Mesenchymal stem cell (in vitro differentiated cells and primary cell): ENCODE measurements around the gene MTMR8.

Experiments
- DNase-seq: peaks from one replicate; pipeline ENCODE4 v3.0.0-alpha.2; 2013
- H2AFZ ChIP-seq: one replicate; pipeline ENCODE4 v1.6.1; 2013; ENCODE audit warnings: low read depth, mild to moderate bottlenecking, control low read depth, inconsistent platforms, low read length, moderate library complexity
- H2AK5ac ChIP-seq: 2 replicates; pipeline ENCODE4 v1.6.1; 2013; ENCODE audit warnings: low read length, moderate library complexity, mild to moderate bottlenecking, inconsistent platforms; ENCODE audit not compliant: severe bottlenecking
- H2BK120ac ChIP-seq: one replicate; pipeline ENCODE4 v1.6.1; 2013; ENCODE audit warnings: low read depth, mild to moderate bottlenecking, inconsistent platforms, low read length, moderate library complexity
- H2BK12ac ChIP-seq, 2 experiments: one replicate each; pipeline ENCODE4 v1.6.1; 2013; ENCODE audit warnings: inconsistent platforms in 2 of 2, low read length in 2 of 2, mild to moderate bottlenecking in 2 of 2, moderate library complexity in 2 of 2, control low read depth in 1 of 2
- H2BK15ac ChIP-seq: one replicate; pipeline ENCODE4 v1.6.1; 2013; ENCODE audit warnings: mild to moderate bottlenecking, low read depth, inconsistent platforms; ENCODE audit not compliant: poor library complexity, severe bottlenecking
- H2BK5ac ChIP-seq: 2 replicates; pipeline ENCODE4 v1.6.1; 2013; ENCODE audit warnings: low read depth, mild to moderate bottlenecking, low read length, control low read depth, inconsistent platforms; ENCODE audit not compliant: poor library complexity, severe bottlenecking
- H3K14ac ChIP-seq, 2 experiments: one replicate each; pipeline ENCODE4 v1.6.1; 2013; ENCODE audit warnings: inconsistent platforms in 2 of 2, low read length in 2 of 2, control low read depth in 1 of 2, mild to moderate bottlenecking in 1 of 2, moderate library complexity in 1 of 2
- H3K18ac ChIP-seq, 2 experiments: one replicate each; pipeline ENCODE4 v1.6.1; 2013; ENCODE audit warnings: inconsistent platforms in 2 of 2, low read length in 2 of 2, control low read depth in 1 of 2, low read depth in 1 of 2, mild to moderate bottlenecking in 1 of 2
- H3K23ac ChIP-seq, 2 experiments: one replicate each; pipeline ENCODE4 v1.6.1; 2013; ENCODE audit warnings: inconsistent platforms in 2 of 2, low read length in 2 of 2, mild to moderate bottlenecking in 2 of 2, moderate library complexity in 2 of 2, control low read depth in 1 of 2
- H3K27ac ChIP-seq: 2 replicates; pipeline ENCODE4 v1.5.1; 2013; ENCODE audit warnings: mild to moderate bottlenecking, moderate library complexity, low read length, control low read depth, inconsistent platforms; ENCODE audit not compliant: poor library complexity, severe bottlenecking
- H3K27me3 ChIP-seq, 2 experiments: 2 replicates each; pipeline versions ENCODE4 v1.6.1 to v1.7.0; 2013; ENCODE audit warnings: low read length in 2 of 2, mild to moderate bottlenecking in 2 of 2, moderate library complexity in 2 of 2, control low read depth in 1 of 2, inconsistent platforms in 1 of 2; ENCODE audit not compliant: control insufficient read depth in 1 of 2, insufficient read depth in 1 of 2
- H3K36me3 ChIP-seq, 2 experiments: 2 replicates each; pipeline versions ENCODE4 v1.6.1 to v1.7.0; 2013; ENCODE audit warnings: low read length in 2 of 2, control low read depth in 1 of 2, inconsistent platforms in 1 of 2, low read depth in 1 of 2, mild to moderate bottlenecking in 1 of 2; ENCODE audit not compliant: insufficient read depth in 2 of 2, control insufficient read depth in 1 of 2
- H3K4ac ChIP-seq, 2 experiments: one replicate each; pipeline ENCODE4 v1.6.1; 2013; ENCODE audit warnings: inconsistent platforms in 2 of 2, low read length in 2 of 2, mild to moderate bottlenecking in 2 of 2, moderate library complexity in 2 of 2, control low read depth in 1 of 2, low read depth in 1 of 2
- H3K4me1 ChIP-seq: 2 replicates; pipeline ENCODE4 v1.6.1; 2013; ENCODE audit warnings: low read depth, low read length, control low read depth; ENCODE audit not compliant: control insufficient read depth, insufficient read depth
- H3K4me2 ChIP-seq: 2 replicates; pipeline ENCODE4 v1.6.1; 2013; ENCODE audit warnings: low read length, mild to moderate bottlenecking, inconsistent platforms; ENCODE audit not compliant: poor library complexity, severe bottlenecking
- H3K4me3 ChIP-seq, 2 experiments: 2 replicates each; pipeline versions ENCODE4 v1.5.1 to v1.7.0; 2013; ENCODE audit warnings: low read length in 2 of 2, mild to moderate bottlenecking in 2 of 2, control low read depth in 1 of 2, low read depth in 1 of 2; ENCODE audit not compliant: insufficient read depth in 1 of 2
- H3K79me1 ChIP-seq: replicated peaks from 2 replicates; pipeline ENCODE4 v1.6.1; 2013; ENCODE audit warnings: mild to moderate bottlenecking, control low read depth, low read length, inconsistent platforms; ENCODE audit not compliant: poor library complexity, severe bottlenecking
- H3K9ac ChIP-seq: 2 replicates; pipeline ENCODE4 v1.7.0; 2013; ENCODE audit warnings: mild to moderate bottlenecking, low read length, moderate library complexity
- H3K9me3 ChIP-seq: 2 replicates; pipeline ENCODE4 v1.7.0; 2013; ENCODE audit warnings: mild to moderate bottlenecking, low read length; ENCODE audit not compliant: control insufficient read depth
- H4K8ac ChIP-seq: one replicate; pipeline ENCODE4 v1.6.1; 2013; ENCODE audit warnings: inconsistent platforms, mild to moderate bottlenecking, low read length, moderate library complexity
- H4K91ac ChIP-seq: one replicate; pipeline ENCODE4 v1.6.1; 2013; ENCODE audit warnings: mild to moderate bottlenecking, low read length, inconsistent platforms
- WGBS: methylation state at CpG from one replicate; pipeline ENCODE4 v1.1.7; 2013; ENCODE audit warnings: mixed read lengths; 5-methylcytosine and 5-hydroxymethylcytosine counted together

MTMR8 gene

DNA sequence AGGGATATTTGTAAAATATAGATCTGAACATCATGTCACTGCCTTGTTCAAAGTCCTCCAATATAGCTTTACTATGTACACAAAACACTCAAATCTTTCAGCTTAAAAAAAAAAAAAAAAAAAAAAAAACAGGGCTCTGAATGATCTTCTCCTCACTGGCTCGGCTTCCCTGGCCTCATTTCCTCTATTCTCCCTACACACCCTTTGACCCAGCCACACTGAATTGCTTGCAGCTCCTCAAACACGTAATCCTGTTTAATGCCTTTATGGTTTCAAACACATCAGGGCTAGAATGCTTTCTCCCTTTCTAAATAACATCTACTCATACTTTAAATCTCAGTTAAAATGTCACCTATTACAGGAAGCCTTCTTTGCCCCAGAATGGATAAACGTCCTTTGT is 60.8 kb downstream of the MTMR8 start:
- no peak overlapping the region for H2AK5ac ChIP-seq
- DNase-seq, result no peak
- 46% methylated on average over 3 of the region's 3 CpGs for WGBS

DNA sequence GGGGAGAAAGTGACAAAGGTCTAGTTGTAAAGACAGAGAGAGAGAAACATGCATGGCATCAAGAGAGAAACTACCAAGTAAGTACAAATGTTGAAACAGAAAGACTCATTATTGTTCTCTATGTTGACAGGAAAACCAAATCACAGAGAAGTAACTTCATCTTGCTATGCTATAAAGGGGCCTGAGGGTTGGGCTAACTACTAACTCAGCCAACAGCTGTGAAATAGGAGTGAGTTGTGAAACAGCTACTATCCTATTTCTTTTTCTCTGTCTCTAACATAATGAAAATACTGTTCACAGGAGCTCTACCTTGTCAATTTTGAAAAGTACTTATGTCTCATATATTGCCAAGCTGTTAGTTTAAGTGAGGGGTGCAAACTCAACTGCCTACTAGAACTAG is 65.0 kb downstream of the MTMR8 start:
- no peaks in the 10 kb centered on the region for H3K9me3 ChIP-seq
- DNase-seq, result no peak
- H3K9ac ChIP-seq, result no peak overlapping the region
- no peaks in the 10 kb centered on the region for H3K27me3 ChIP-seq
- H3K4me1 ChIP-seq, result no peaks in the 10 kb centered on the region
- H2AFZ ChIP-seq, result no peak overlapping the region
- H4K91ac ChIP-seq, result no peak overlapping the region
- no peak overlapping the region for H2BK12ac ChIP-seq
- no peaks in the 10 kb centered on the region for H3K79me1 ChIP-seq
- no peak overlapping the region for H3K4ac ChIP-seq
- no peak overlapping the region for H3K4me2 ChIP-seq
- H2BK5ac ChIP-seq, result no peak overlapping the region
- no peak overlapping the region for H3K18ac ChIP-seq
- no peak overlapping the region for H2AK5ac ChIP-seq
- H2BK15ac ChIP-seq, result no peak overlapping the region
- no peak overlapping the region for H2BK120ac ChIP-seq
- H3K36me3 ChIP-seq, result no peaks in the 10 kb centered on the region
- no peak overlapping the region for H3K4me3 ChIP-seq
- no peak overlapping the region for H4K8ac ChIP-seq
- H3K23ac ChIP-seq, result no peak overlapping the region
- no peak overlapping the region for H3K27ac ChIP-seq
- H3K14ac ChIP-seq, result no peak overlapping the region

More for the DNA sequence above, 60.8 kb downstream of the MTMR8 start:
- Histone ChIP-seq H3K27me3 (no peaks in the 10 kb centered on the region), H3K4ac (no peak overlapping the region), H3K36me3 (no peaks in the 10 kb centered on the region), H2BK15ac (no peak overlapping the region), H3K4me1 (no peaks in the 10 kb centered on the region), H3K9me3 (no peaks in the 10 kb centered on the region), H3K27ac (no peak overlapping the region), H2AFZ (no peak overlapping the region), H3K18ac (no peak overlapping the region), H3K79me1 (no peaks in the 10 kb centered on the region), H4K91ac (no peak overlapping the region), H3K9ac (no peak overlapping the region), H3K4me2 (no peak overlapping the region), H2BK5ac (no peak overlapping the region), H3K23ac (no peak overlapping the region), H3K14ac (no peak overlapping the region), H2BK120ac (no peak overlapping the region), H4K8ac (no peak overlapping the region), H3K4me3 (no peak overlapping the region), H2BK12ac (no peak overlapping the region)

GRCh38 chrX:64321507-64321906 is 73.7 kb downstream of the MTMR8 start:
- DNase-seq, result no peak
- Histone ChIP-seq H3K18ac (no peak overlapping the region), H2BK5ac (no peak overlapping the region), H3K27ac (no peak overlapping the region), H2BK120ac (no peak overlapping the region), H4K8ac (no peak overlapping the region), H3K9me3 (peaks cover 39% of the 10 kb centered on the region), H2BK15ac (no peak overlapping the region), H3K14ac (no peak overlapping the region), H2BK12ac (no peak overlapping the region), H3K4ac (no peak overlapping the region), H3K4me2 (no peak overlapping the region), H2AK5ac (no peak overlapping the region), H3K4me3 (no peak overlapping the region), H3K36me3 (peaks cover 0 to 4% of the 10 kb centered on the region in 2 experiments), H3K23ac (no peak overlapping the region), H3K4me1 (no peaks in the 10 kb centered on the region), H3K9ac (no peak overlapping the region), H2AFZ (no peak overlapping the region), H3K79me1 (no peaks in the 10 kb centered on the region), H3K27me3 (no peaks in the 10 kb centered on the region), H4K91ac (no peak overlapping the region)
- no CpG with 5 or more reads among the region's 2 CpGs for WGBS

GRCh38 chrX:64313624-64314023 is 81.6 kb downstream of the MTMR8 start:
- H3K27me3 ChIP-seq, result peaks cover 0 to 3% of the 10 kb centered on the region in 2 experiments
- no peaks in the 10 kb centered on the region for H3K79me1 ChIP-seq
- no CpG with 5 or more reads among the region's 1 CpG for WGBS
- H3K4ac ChIP-seq, result no peak overlapping the region
- no peak overlapping the region for H4K8ac ChIP-seq
- H3K23ac ChIP-seq, result no peak overlapping the region
- H3K4me1 ChIP-seq, result no peaks in the 10 kb centered on the region
- no peak overlapping the region for H3K4me2 ChIP-seq
- no peak overlapping the region for H2BK5ac ChIP-seq
- no peak overlapping the region for H3K4me3 ChIP-seq
- no peak overlapping the region for H2AFZ ChIP-seq
- H2BK120ac ChIP-seq, result no peak overlapping the region
- H3K18ac ChIP-seq, result no peak overlapping the region
- H3K9me3 ChIP-seq, result peaks cover 26% of the 10 kb centered on the region
- no peak overlapping the region for H3K14ac ChIP-seq
- no peak overlapping the region for H2BK12ac ChIP-seq
- DNase-seq, result no peak
- H2BK15ac ChIP-seq, result no peak overlapping the region
- no peak overlapping the region for H3K27ac ChIP-seq
- no peak overlapping the region for H2AK5ac ChIP-seq
- no peak overlapping the region for H3K9ac ChIP-seq
- H3K36me3 ChIP-seq, result no peaks in the 10 kb centered on the region
- H4K91ac ChIP-seq, result no peak overlapping the region
